HG03025 (cell line): ENCODE measurements around the gene TPX2.

ENCODE experiments used
- ATAC-seq: cut with Tn5 transposase; IDR thresholded peaks from one replicate; pipeline ENCODE4 v1.9.1; 2021; ENCODE audit warnings: mild to moderate bottlenecking, moderate library complexity; ENCODE audit not compliant: unreplicated experiment, low FRiP score

TPX2 gene

GRCh38 chr20:31843881-31844280 lies 104.8 kb downstream of the TPX2 start:
- ATAC-seq: no peak

- no peak for ATAC-seq
Observed at GRCh38 chr20:31844737-31845299, 105.7 kb downstream of the TPX2 start.

- ATAC-seq: no peak
Observed at GRCh38 chr20:31845300-31845863, 106.3 kb downstream of the TPX2 start, which contains the start of gene FOXS1. TSS of gene FOXS1 (minus strand) at chr20:31845604. CDS start at chr20:31845542, 62 bp downstream.

- ATAC-seq: no peak
Observed at GRCh38 chr20:31846793-31847138, 107.7 kb downstream of the TPX2 start.

- no peak for ATAC-seq
Observed at GRCh38 chr20:31848088-31848999, 109.3 kb downstream of the TPX2 start.

GRCh38 chr20:31849306-31849930 lies 110.3 kb downstream of the TPX2 start:
- no peak for ATAC-seq
